ENCODE results near the gene ACSF3. TPM values are rescaled to one million over a fixed set of nuclear protein-coding genes. Genes with fewer than 3 reads are reported as not detected.

ACSF3 gene
- total and polyA plus RNA-seq, 4 donors = 15.3 to 27.3 (median 18.8) TPM

DNA sequence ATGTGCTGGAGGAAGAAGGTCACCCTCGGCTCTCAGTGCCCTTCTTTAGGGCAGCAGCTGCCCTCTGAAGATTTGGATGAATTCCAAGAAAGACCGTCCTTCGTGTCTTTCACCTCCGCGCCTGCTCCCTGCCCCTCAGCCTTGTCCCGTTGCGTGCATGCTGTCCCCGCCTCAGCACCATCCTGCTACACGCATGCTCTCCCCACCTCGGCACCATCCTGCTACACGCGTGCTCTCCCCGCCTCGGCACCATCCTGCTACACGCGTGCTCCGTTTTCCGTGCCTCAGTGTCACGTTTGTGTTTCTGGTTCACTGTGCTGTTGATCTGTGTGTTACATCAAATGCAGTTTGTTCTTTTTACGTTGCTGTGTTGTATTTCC is 13.5 kb downstream of the ACSF3 start:
- DNase-seq (ENCODE audit: low spot score) = no peak
- no peaks in the 10 kb centered on the region for H3K9me3 ChIP-seq (ENCODE audit: control insufficient read depth in 4 of 4, low read length in 3 of 4)
- H3K4me1 ChIP-seq (ENCODE audit: control insufficient read depth in 4 of 4, insufficient read depth in 4 of 4, low read length in 3 of 4) = no peaks in the 10 kb centered on the region
- TF ChIP-seq FOXA1 (IDR thresholded peaks at IDR 0.05) (no peak), NR2F2 (IDR thresholded peaks at IDR 0.05) (no peak), JUND (IDR thresholded peaks at IDR 0.05) (no peak), RAD21 (IDR thresholded peaks at IDR 0.05) (no peak), TAF1 (conservative IDR thresholded peaks at IDR 0.05) (no peak), HNF4G (IDR thresholded peaks at IDR 0.05) (no peak), YY1 (IDR thresholded peaks at IDR 0.05) (no peak), MAX (IDR thresholded peaks at IDR 0.05) (no peak), GABPA (IDR thresholded peaks at IDR 0.05 in 1 of 2, conservative IDR thresholded peaks at IDR 0.05 in 1 of 2) (no peak), HNF4A (conservative IDR thresholded peaks at IDR 0.05) (no peak), EGR1 (IDR thresholded peaks at IDR 0.05; ENCODE audit: low read depth in 2 of 2) (no peak), CTCF (IDR thresholded peaks at IDR 0.05; ENCODE audit: low read depth, low read length, missing input control) (no peak)
- TF ChIP-seq, protein P1, sequence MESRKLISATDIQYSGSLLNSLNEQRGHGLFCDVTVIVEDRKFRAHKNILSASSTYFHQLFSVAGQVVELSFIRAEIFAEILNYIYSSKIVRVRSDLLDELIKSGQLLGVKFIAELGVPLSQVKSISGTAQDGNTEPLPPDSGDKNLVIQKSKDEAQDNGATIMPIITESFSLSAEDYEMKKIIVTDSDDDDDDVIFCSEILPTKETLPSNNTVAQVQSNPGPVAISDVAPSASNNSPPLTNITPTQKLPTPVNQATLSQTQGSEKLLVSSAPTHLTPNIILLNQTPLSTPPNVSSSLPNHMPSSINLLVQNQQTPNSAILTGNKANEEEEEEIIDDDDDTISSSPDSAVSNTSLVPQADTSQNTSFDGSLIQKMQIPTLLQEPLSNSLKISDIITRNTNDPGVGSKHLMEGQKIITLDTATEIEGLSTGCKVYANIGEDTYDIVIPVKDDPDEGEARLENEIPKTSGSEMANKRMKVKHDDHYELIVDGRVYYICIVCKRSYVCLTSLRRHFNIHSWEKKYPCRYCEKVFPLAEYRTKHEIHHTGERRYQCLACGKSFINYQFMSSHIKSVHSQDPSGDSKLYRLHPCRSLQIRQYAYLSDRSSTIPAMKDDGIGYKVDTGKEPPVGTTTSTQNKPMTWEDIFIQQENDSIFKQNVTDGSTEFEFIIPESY (IDR thresholded peaks at IDR 0.05) = no peak
- H3K9ac ChIP-seq (ENCODE audit: low read depth in 1 of 2, low read length in 2 of 2) = no peak overlapping the region
- H3K27me3 ChIP-seq (ENCODE audit: control insufficient read depth in 4 of 4, insufficient read depth in 4 of 4, low read length in 3 of 4) = no peaks in the 10 kb centered on the region
- no peak overlapping the region for H3K27ac ChIP-seq (ENCODE audit: low read depth in 1 of 2, low read length in 2 of 2)
- H3K4me3 ChIP-seq (ENCODE audit: low read depth in 1 of 3, low read length in 3 of 3) = no peak overlapping the region
- peaks cover 8 to 57% (median 25%) of the 10 kb centered on the region in 4 donors for H3K36me3 ChIP-seq (ENCODE audit: control insufficient read depth in 4 of 4, insufficient read depth in 3 of 4, low read depth in 1 of 4, low read length in 3 of 4)
- 95% methylated on average over 20 of the region's 20 CpGs for WGBS

DNA sequence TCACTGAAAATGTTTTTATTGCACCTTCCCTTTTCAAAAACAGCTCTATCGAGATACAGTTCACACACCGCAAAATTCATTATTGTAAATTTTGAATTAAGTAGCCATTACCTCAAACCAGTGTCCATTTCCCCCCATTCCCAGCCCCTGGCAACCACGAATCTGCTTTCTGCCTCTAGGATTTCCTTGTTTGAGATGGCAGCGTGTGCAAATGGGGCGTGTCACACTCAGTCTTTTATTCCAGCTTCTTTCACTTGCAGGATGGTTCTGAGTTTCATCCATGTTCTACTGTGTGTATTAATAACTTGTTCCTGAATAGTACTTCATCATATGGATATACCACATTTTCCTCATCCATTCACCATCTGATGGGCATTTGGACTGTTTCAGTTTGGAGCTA is 14.8 kb downstream of the ACSF3 start:
- H3K27me3 ChIP-seq (ENCODE audit: control insufficient read depth in 4 of 4, insufficient read depth in 4 of 4, low read length in 3 of 4) = no peaks in the 10 kb centered on the region
- no peak overlapping the region for H3K9ac ChIP-seq (ENCODE audit: low read depth in 1 of 2, low read length in 2 of 2)
- TF ChIP-seq RXRA (IDR thresholded peaks at IDR 0.05) (no peak), TAF1 (conservative IDR thresholded peaks at IDR 0.05) (no peak), SP1 (IDR thresholded peaks at IDR 0.05) (no peak), HNF4G (IDR thresholded peaks at IDR 0.05) (no peak)
- no peak overlapping the region for H3K27ac ChIP-seq (ENCODE audit: low read depth in 1 of 2, low read length in 2 of 2)
- no peak overlapping the region for H3K4me3 ChIP-seq (ENCODE audit: low read depth in 1 of 3, low read length in 3 of 3)
- no peaks in the 10 kb centered on the region for H3K9me3 ChIP-seq (ENCODE audit: control insufficient read depth in 4 of 4, low read length in 3 of 4)
- no peak for DNase-seq (ENCODE audit: low spot score)
- 89% methylated on average over 5 of the region's 5 CpGs for WGBS
- H3K36me3 ChIP-seq (ENCODE audit: control insufficient read depth in 4 of 4, insufficient read depth in 3 of 4, low read depth in 1 of 4, low read length in 3 of 4) = peaks cover 7 to 57% (median 23%) of the 10 kb centered on the region in 4 donors
- no peaks in the 10 kb centered on the region for H3K4me1 ChIP-seq (ENCODE audit: control insufficient read depth in 4 of 4, insufficient read depth in 4 of 4, low read length in 3 of 4)

GRCh38 chr16:89110641-89111040 is 17.0 kb downstream of the ACSF3 start:
- WGBS = 96% methylated on average over 14 of the region's 14 CpGs
- Histone ChIP-seq H3K36me3 (ENCODE audit: control insufficient read depth in 4 of 4, insufficient read depth in 3 of 4, low read depth in 1 of 4, low read length in 3 of 4) (peaks cover 10 to 57% (median 20%) of the 10 kb centered on the region in 4 donors), H3K4me1 (ENCODE audit: control insufficient read depth in 4 of 4, insufficient read depth in 4 of 4, low read length in 3 of 4) (peaks cover 0 to 3% (median 0%) of the 10 kb centered on the region in 4 donors), H3K27me3 (ENCODE audit: control insufficient read depth in 4 of 4, insufficient read depth in 4 of 4, low read length in 3 of 4) (no peaks in the 10 kb centered on the region), H3K9ac (ENCODE audit: low read depth in 1 of 2, low read length in 2 of 2) (no peak overlapping the region), H3K27ac (ENCODE audit: low read depth in 1 of 2, low read length in 2 of 2) (no peak overlapping the region), H3K9me3 (ENCODE audit: control insufficient read depth in 4 of 4, low read length in 3 of 4) (no peaks in the 10 kb centered on the region), H3K4me3 (ENCODE audit: low read depth in 1 of 3, low read length in 3 of 3) (no peak overlapping the region)
- DNase-seq (ENCODE audit: low spot score) = no peak
- TF ChIP-seq EGR1 (IDR thresholded peaks at IDR 0.05; ENCODE audit: low read depth in 2 of 2) = no peak
- no peak for TF ChIP-seq MAX (IDR thresholded peaks at IDR 0.05)
- no peak for TF ChIP-seq NR2F2 (IDR thresholded peaks at IDR 0.05)
- TF ChIP-seq HNF4G (IDR thresholded peaks at IDR 0.05) = no peak
- TF ChIP-seq, protein P2, sequence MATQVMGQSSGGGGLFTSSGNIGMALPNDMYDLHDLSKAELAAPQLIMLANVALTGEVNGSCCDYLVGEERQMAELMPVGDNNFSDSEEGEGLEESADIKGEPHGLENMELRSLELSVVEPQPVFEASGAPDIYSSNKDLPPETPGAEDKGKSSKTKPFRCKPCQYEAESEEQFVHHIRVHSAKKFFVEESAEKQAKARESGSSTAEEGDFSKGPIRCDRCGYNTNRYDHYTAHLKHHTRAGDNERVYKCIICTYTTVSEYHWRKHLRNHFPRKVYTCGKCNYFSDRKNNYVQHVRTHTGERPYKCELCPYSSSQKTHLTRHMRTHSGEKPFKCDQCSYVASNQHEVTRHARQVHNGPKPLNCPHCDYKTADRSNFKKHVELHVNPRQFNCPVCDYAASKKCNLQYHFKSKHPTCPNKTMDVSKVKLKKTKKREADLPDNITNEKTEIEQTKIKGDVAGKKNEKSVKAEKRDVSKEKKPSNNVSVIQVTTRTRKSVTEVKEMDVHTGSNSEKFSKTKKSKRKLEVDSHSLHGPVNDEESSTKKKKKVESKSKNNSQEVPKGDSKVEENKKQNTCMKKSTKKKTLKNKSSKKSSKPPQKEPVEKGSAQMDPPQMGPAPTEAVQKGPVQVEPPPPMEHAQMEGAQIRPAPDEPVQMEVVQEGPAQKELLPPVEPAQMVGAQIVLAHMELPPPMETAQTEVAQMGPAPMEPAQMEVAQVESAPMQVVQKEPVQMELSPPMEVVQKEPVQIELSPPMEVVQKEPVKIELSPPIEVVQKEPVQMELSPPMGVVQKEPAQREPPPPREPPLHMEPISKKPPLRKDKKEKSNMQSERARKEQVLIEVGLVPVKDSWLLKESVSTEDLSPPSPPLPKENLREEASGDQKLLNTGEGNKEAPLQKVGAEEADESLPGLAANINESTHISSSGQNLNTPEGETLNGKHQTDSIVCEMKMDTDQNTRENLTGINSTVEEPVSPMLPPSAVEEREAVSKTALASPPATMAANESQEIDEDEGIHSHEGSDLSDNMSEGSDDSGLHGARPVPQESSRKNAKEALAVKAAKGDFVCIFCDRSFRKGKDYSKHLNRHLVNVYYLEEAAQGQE (IDR thresholded peaks at IDR 0.05) = no peak
